ENCODE results near the gene COL6A5.

The COL6A5 gene

GRCh38 chr3:130490241-130490640, 144.8 kb downstream of the COL6A5 start:
- Histone ChIP-seq H3K27me3 (replicated peaks; ENCODE audit: control insufficient read depth, insufficient read depth, low read length) (no peaks in the 10 kb centered on the region), H3K4me3 (replicated peaks; ENCODE audit: low read depth, low read length) (no peak overlapping the region), H3K36me3 (ENCODE audit: control insufficient read depth, insufficient read depth, low read length) (no peaks in the 10 kb centered on the region)
- no peak for DNase-seq (ENCODE audit: extremely low read depth, insufficient read length)
- no peak for TF ChIP-seq CTCF (IDR thresholded peaks at IDR 0.05; ENCODE audit: insufficient read depth, low read length, poor library complexity, severe bottlenecking)

- no peak for DNase-seq (ENCODE audit: extremely low read depth, insufficient read length)
- Histone ChIP-seq H3K27me3 (replicated peaks; ENCODE audit: control insufficient read depth, insufficient read depth, low read length) (no peaks in the 10 kb centered on the region), H3K4me3 (replicated peaks; ENCODE audit: low read depth, low read length) (no peak overlapping the region), H3K36me3 (ENCODE audit: control insufficient read depth, insufficient read depth, low read length) (no peaks in the 10 kb centered on the region)
- TF ChIP-seq CTCF (IDR thresholded peaks at IDR 0.05; ENCODE audit: insufficient read depth, low read length, poor library complexity, severe bottlenecking), result no peak
Measured at GRCh38 chr3:130491431-130491830, 146.0 kb downstream of the COL6A5 start.

- H3K4me3 ChIP-seq (replicated peaks; ENCODE audit: low read depth, low read length), result no peak overlapping the region
- no peak for TF ChIP-seq CTCF (IDR thresholded peaks at IDR 0.05; ENCODE audit: insufficient read depth, low read length, poor library complexity, severe bottlenecking)
- H3K36me3 ChIP-seq (ENCODE audit: control insufficient read depth, insufficient read depth, low read length), result no peaks in the 10 kb centered on the region
- H3K27me3 ChIP-seq (replicated peaks; ENCODE audit: control insufficient read depth, insufficient read depth, low read length), result no peaks in the 10 kb centered on the region; the same call in 1 of the 2 replicates
- DNase-seq (ENCODE audit: extremely low read depth, insufficient read length), result no peak
Measured at GRCh38 chr3:130504701-130505100, 159.2 kb downstream of the COL6A5 start.

GRCh38 chr3:130506031-130506430, 160.6 kb downstream of the COL6A5 start:
- no peaks in the 10 kb centered on the region for H3K36me3 ChIP-seq (ENCODE audit: control insufficient read depth, insufficient read depth, low read length)
- TF ChIP-seq CTCF (IDR thresholded peaks at IDR 0.05; ENCODE audit: insufficient read depth, low read length, poor library complexity, severe bottlenecking), result no peak
- DNase-seq (ENCODE audit: extremely low read depth, insufficient read length), result no peak
- H3K27me3 ChIP-seq (replicated peaks; ENCODE audit: control insufficient read depth, insufficient read depth, low read length), result no peaks in the 10 kb centered on the region; the same call in 1 of the 2 replicates
- H3K4me3 ChIP-seq (replicated peaks; ENCODE audit: low read depth, low read length), result no peak overlapping the region

GRCh38 chr3:130507746-130508145, 162.3 kb downstream of the COL6A5 start:
- no peak for TF ChIP-seq CTCF (IDR thresholded peaks at IDR 0.05; ENCODE audit: insufficient read depth, low read length, poor library complexity, severe bottlenecking)
- Histone ChIP-seq H3K4me3 (replicated peaks; ENCODE audit: low read depth, low read length) (no peak overlapping the region), H3K27me3 (replicated peaks; ENCODE audit: control insufficient read depth, insufficient read depth, low read length) (no peaks in the 10 kb centered on the region; the same call in 1 of the 2 replicates), H3K36me3 (ENCODE audit: control insufficient read depth, insufficient read depth, low read length) (no peaks in the 10 kb centered on the region)
- DNase-seq (ENCODE audit: extremely low read depth, insufficient read length), result no peak

- H3K4me3 ChIP-seq (replicated peaks; ENCODE audit: low read depth, low read length), result no peak overlapping the region
- no peak for DNase-seq (ENCODE audit: extremely low read depth, insufficient read length)
- no peak for TF ChIP-seq CTCF (IDR thresholded peaks at IDR 0.05; ENCODE audit: insufficient read depth, low read length, poor library complexity, severe bottlenecking)
- H3K36me3 ChIP-seq (ENCODE audit: control insufficient read depth, insufficient read depth, low read length), result no peaks in the 10 kb centered on the region
- no peaks in the 10 kb centered on the region; the same call in 1 of the 2 replicates for H3K27me3 ChIP-seq (replicated peaks; ENCODE audit: control insufficient read depth, insufficient read depth, low read length)
Measured at GRCh38 chr3:130509008-130509407, 163.5 kb downstream of the COL6A5 start.
